B cell (primary cell): Measurements from ENCODE around the gene HBS1L. TPM values are rescaled to one million over a fixed set of nuclear protein-coding genes. Genes with fewer than 3 reads are reported as not detected.

ENCODE experiments used
- ATAC-seq: fragments of 200-7000 bp; cut with Tn5 transposase; one replicate; pipeline ENCODE4 v1.10.0; 2021; ENCODE audit warnings: low read depth, mild to moderate bottlenecking, moderate number of reproducible peaks, moderate library complexity
- CTCF ChIA-PET: fragments of 350-600 bp; sonication (Branson Sonifier 250); formaldehyde crosslinking; loops from one replicate; lab custom pipeline; 2021; ENCODE audit warnings: antibody characterized with exemption, inconsistent platforms; lab: Charles Lee
- POLR2A ChIA-PET: fragments of 350-600 bp; sonication (Branson Sonifier 250); formaldehyde crosslinking; loops from one replicate; lab custom pipeline; 2021; ENCODE audit warnings: antibody characterized with exemption; lab: Charles Lee
- DNase-seq: peaks from one replicate; pipeline ENCODE4 v3.0.0; 2013
- H2AFZ ChIP-seq: 2 replicates; pipeline ENCODE4 v1.6.1; 2012; ENCODE audit warnings: mild to moderate bottlenecking, low read depth, low read length; ENCODE audit not compliant: insufficient read depth, poor library complexity, severe bottlenecking
- H3K27ac ChIP-seq, 2 donors: 1 replicate in 1 of 2; 2 replicates in 1 of 2; pipeline ENCODE4 v1.5.1; 2012 to 2013; ENCODE audit warnings: low read length in 2 of 2, mild to moderate bottlenecking in 2 of 2, moderate library complexity in 1 of 2
- H3K27me3 ChIP-seq, 4 experiments: fragments of 200-600 bp in 1 of 4; sonication (generic) in 1 of 4; replicated peaks in 1 of 4; 1 replicate in 2 of 4; 2 replicates in 2 of 4; pipeline versions ENCODE4 v1.6.1 to v1.7.0; 2013 to 2016; ENCODE audit warnings: low read length in 3 of 4, mild to moderate bottlenecking in 2 of 4, mixed read lengths in 1 of 4, moderate library complexity in 1 of 4; ENCODE audit not compliant: insufficient read depth in 4 of 4, control insufficient read depth in 3 of 4; ENCODE audit errors: control extremely low read depth in 1 of 4
- H3K36me3 ChIP-seq, 2 experiments: replicated peaks in 1 of 2; 1 replicate in 1 of 2; 2 replicates in 1 of 2; pipeline versions ENCODE4 v1.6.1 to v1.7.1; 2013; ENCODE audit warnings: low read length in 1 of 2; ENCODE audit not compliant: insufficient read depth in 2 of 2, control insufficient read depth in 1 of 2; ENCODE audit errors: control extremely low read depth in 1 of 2, extremely low read depth in 1 of 2
- H3K4me1 ChIP-seq, 2 donors: fragments of 200-600 bp in 1 of 2; sonication (generic) in 1 of 2; 1 replicate in 1 of 2; 2 replicates in 1 of 2; pipeline versions ENCODE4 v1.5.1 to v1.6.1; 2013 to 2017; ENCODE audit warnings: low read length in 2 of 2; ENCODE audit not compliant: control insufficient read depth in 2 of 2, insufficient read depth in 2 of 2
- H3K4me2 ChIP-seq: replicated peaks from 2 replicates; pipeline ENCODE3; 2012; ENCODE audit warnings: mild to moderate bottlenecking, low read depth, low read length; ENCODE audit not compliant: poor library complexity, severe bottlenecking
- H3K4me3 ChIP-seq, 5 experiments: fragments of 200-600 bp in 1 of 5; sonication (generic) in 1 of 5; 1 replicate in 3 of 5; 2 replicates in 2 of 5; pipeline versions ENCODE4 v1.5.1 to v1.7.0; 2011 to 2016; ENCODE audit warnings: low read length in 4 of 5, mild to moderate bottlenecking in 4 of 5, low read depth in 2 of 5, control low read depth in 1 of 5, moderate library complexity in 1 of 5; ENCODE audit not compliant: insufficient read depth in 1 of 5; ENCODE audit errors: control extremely low read depth in 1 of 5, extremely low read depth in 1 of 5
- H3K79me2 ChIP-seq: fragments of 200-600 bp; sonication (generic); one replicate; pipeline ENCODE4 v1.6.0; 2016; ENCODE audit warnings: low read length; ENCODE audit not compliant: control insufficient read depth, insufficient read depth
- H3K9ac ChIP-seq: fragments of 200-600 bp; sonication (generic); 2 replicates; pipeline ENCODE4 v1.6.1; 2017; ENCODE audit warnings: mild to moderate bottlenecking, low read length, moderate library complexity
- H3K9me3 ChIP-seq, 3 donors: one replicate each; pipeline versions ENCODE4 v1.6.1 to v1.7.1; 2013; ENCODE audit warnings: low read length in 2 of 3; ENCODE audit not compliant: control insufficient read depth in 2 of 3, insufficient read depth in 1 of 3; ENCODE audit errors: control extremely low read depth in 1 of 3
- H4K20me1 ChIP-seq: 2 replicates; pipeline ENCODE4 v1.6.0; 2012; ENCODE audit warnings: mild to moderate bottlenecking, low read length; ENCODE audit not compliant: insufficient read depth, control insufficient read depth, poor library complexity, severe bottlenecking
- H3K27ac Mint-ChIP-seq: one replicate; pipeline ENCODE4 v1.8.0; 2021; ENCODE audit warnings: mixed read lengths
- H3K27me3 Mint-ChIP-seq: one replicate; pipeline ENCODE4 v1.8.0; 2021; ENCODE audit warnings: mixed read lengths
- H3K4me1 Mint-ChIP-seq: one replicate; pipeline ENCODE4 v1.8.0; 2021; ENCODE audit warnings: mixed read lengths
- H3K4me3 Mint-ChIP-seq: one replicate; pipeline ENCODE4 v1.8.0; 2021; ENCODE audit warnings: mixed read lengths
- H3K9me3 Mint-ChIP-seq: one replicate; pipeline ENCODE4 v1.8.0; 2022; ENCODE audit warnings: mixed read lengths; ENCODE audit not compliant: insufficient read depth
- EZH2 ChIP-seq: IDR thresholded peaks from 2 replicates; pipeline ENCODE4 v1.6.1; 2012; ENCODE audit warnings: borderline replicate concordance, low read depth, mild to moderate bottlenecking, moderate library complexity, low read length; ENCODE audit not compliant: insufficient read depth, poor library complexity, severe bottlenecking
- WGBS: methylation state at CpG from one replicate; pipeline ENCODE4 v1.1.5; 2013; ENCODE audit warnings: missing lambda C conversion rate; ENCODE audit not compliant: insufficient coverage; 5-methylcytosine and 5-hydroxymethylcytosine counted together
- intact Hi-C: fragments of 100-400 bp; cut with micrococcal nuclease; formaldehyde crosslinking; loops from one replicate; pipeline ENCODE4 v1.10.0; 2022
- polyA plus RNA-seq: library from polyadenylated mRNA; depleted of rRNA; stranded (reverse); fragments of >200 nt; gene quantifications from 2 replicates; pipeline ENCODE4 v1.2.3, GENCODE V29; 2012
- total RNA-seq, 2 donors: library from RNA; stranded (reverse); fragments of 120-200 nt in 1 of 2; gene quantifications; 1 replicate in 1 of 2; 2 replicates in 1 of 2; pipeline versions ENCODE4 v1.2.3 to v1.2.4, GENCODE V29; 2013 to 2022
- TF ChIP-seq, protein P1 (sequence below): fragments of 200-600 bp; IDR thresholded peaks from one replicate; pipeline ENCODE4 v1.8.0; 2022; ENCODE audit warnings: antibody characterized with exemption, mild to moderate bottlenecking

HBS1L gene
- total and polyA plus RNA-seq, 2 donors (not counting 1 experiment from before 2014, with no cell fraction given): 10.3 to 58.2 TPM

DNA sequence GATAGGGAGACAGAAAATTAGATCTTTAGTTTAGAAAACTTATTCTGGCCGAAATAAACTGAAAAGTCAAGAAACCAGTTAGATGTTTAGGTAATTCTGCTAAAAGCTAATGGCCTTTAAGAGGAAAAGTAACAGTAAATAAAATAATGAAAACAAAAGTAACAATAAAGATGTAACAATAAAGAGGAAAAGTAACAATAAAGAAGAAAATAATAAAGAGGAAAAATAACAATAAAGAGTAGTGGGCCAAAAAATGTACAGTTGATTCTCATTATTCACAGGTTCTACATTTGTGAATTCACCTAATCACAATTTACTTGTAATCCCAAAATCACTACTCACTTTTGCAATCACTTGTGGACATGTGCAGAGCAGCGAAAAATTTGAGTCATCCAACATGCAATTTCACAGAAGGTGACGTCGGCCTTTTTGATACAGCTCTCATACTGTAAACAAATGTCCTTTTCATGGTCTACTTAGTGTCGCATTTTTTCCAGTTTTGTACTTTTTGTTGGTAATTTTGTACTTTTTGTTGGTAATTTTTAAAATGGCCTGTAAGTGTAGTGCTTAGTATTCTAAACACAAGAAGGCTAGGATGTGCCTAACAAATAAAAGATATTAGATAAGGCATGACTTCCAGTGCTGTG lies 24.0 kb downstream of the HBS1L start:
- Mint-ChIP-seq H3K4me3 (no peak overlapping the region), H3K4me1 (peaks cover 14% of the 10 kb centered on the region), H3K27ac (no peak overlapping the region), H3K9me3 (no peaks in the 10 kb centered on the region), H3K27me3 (no peaks in the 10 kb centered on the region)
- H3K27me3 ChIP-seq: no peaks in the 10 kb centered on the region
- ChIA-PET CTCF (no interaction called here), POLR2A (no interaction called here)
- peaks cover 8% of the 10 kb centered on the region for H4K20me1 ChIP-seq
- H3K36me3 ChIP-seq: peaks cover 5 to 27% of the 10 kb centered on the region in 2 experiments
- intact Hi-C loops: no loop called here
- H3K4me2 ChIP-seq: no peak overlapping the region
- H3K79me2 ChIP-seq: peaks cover 32% of the 10 kb centered on the region
- H3K9ac ChIP-seq: no peak overlapping the region
- no peak overlapping the region for H3K4me3 ChIP-seq
- DNase-seq: no peak
- H3K4me1 ChIP-seq: no peaks in the 10 kb centered on the region
- TF ChIP-seq, protein P1, sequence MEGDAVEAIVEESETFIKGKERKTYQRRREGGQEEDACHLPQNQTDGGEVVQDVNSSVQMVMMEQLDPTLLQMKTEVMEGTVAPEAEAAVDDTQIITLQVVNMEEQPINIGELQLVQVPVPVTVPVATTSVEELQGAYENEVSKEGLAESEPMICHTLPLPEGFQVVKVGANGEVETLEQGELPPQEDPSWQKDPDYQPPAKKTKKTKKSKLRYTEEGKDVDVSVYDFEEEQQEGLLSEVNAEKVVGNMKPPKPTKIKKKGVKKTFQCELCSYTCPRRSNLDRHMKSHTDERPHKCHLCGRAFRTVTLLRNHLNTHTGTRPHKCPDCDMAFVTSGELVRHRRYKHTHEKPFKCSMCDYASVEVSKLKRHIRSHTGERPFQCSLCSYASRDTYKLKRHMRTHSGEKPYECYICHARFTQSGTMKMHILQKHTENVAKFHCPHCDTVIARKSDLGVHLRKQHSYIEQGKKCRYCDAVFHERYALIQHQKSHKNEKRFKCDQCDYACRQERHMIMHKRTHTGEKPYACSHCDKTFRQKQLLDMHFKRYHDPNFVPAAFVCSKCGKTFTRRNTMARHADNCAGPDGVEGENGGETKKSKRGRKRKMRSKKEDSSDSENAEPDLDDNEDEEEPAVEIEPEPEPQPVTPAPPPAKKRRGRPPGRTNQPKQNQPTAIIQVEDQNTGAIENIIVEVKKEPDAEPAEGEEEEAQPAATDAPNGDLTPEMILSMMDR: no peak
- TF ChIP-seq EZH2: no peak
- ATAC-seq: no peak
- 50% methylated on average over 3 of the region's 5 CpGs for WGBS
- no peaks in the 10 kb centered on the region for H3K9me3 ChIP-seq
- no peak overlapping the region for H3K27ac ChIP-seq
- no peak overlapping the region for H2AFZ ChIP-seq

DNA sequence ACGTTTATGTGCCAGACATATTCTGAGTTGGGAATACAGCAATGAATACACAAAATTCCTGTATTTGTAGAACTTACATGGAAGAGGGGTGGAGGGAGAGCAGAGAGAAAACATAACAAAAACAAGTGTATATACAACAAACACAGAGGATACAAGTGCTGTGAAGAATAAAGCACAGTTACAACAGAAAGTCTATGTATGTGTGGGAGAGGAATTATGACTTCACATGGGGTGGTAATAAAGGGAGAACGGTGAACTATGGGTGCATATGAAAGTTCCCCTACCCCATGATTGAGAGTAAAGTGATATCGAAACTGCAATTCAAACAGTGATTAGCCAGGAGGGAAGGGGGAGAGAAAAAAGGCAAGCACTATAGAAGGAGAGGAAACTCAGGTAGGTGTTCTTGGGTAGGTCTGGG lies 24.6 kb downstream of the HBS1L start:
- H3K4me3 Mint-ChIP-seq: no peak overlapping the region
- TF ChIP-seq, protein P1: no peak
- no peak for TF ChIP-seq EZH2
- Histone ChIP-seq H3K36me3 (peaks cover 5 to 27% of the 10 kb centered on the region in 2 experiments), H2AFZ (no peak overlapping the region), H3K27me3 (no peaks in the 10 kb centered on the region), H3K27ac (no peak overlapping the region), H3K9ac (no peak overlapping the region), H3K4me2 (no peak overlapping the region), H4K20me1 (peaks cover 8% of the 10 kb centered on the region), H3K9me3 (no peaks in the 10 kb centered on the region), H3K4me3 (no peak overlapping the region), H3K79me2 (peaks cover 37% of the 10 kb centered on the region), H3K4me1 (no peaks in the 10 kb centered on the region)
- CTCF ChIA-PET: no interaction called here
- POLR2A ChIA-PET: no interaction called here
- ATAC-seq: peak; percentile 36
- 50% methylated on average over 1 of the region's 3 CpGs for WGBS
- no peaks in the 10 kb centered on the region for H3K9me3 Mint-ChIP-seq
- no peaks in the 10 kb centered on the region for H3K27me3 Mint-ChIP-seq
- intact Hi-C loops: no loop called here
- H3K27ac Mint-ChIP-seq: no peak overlapping the region
- peaks cover 17% of the 10 kb centered on the region for H3K4me1 Mint-ChIP-seq
- peak; percentile 19 for DNase-seq
